Right atrium auricular region (tissue), 2 donors: ENCODE results near the gene VPS4A. TPM values are rescaled to one million over a fixed set of nuclear protein-coding genes. Genes with fewer than 3 reads are reported as not detected.
A peak's percentile ranks its signal among the peaks of the same experiment; 100 is the strongest.

Experiments
- DNase-seq: peaks from one replicate; pipeline ENCODE4 v3.0.0-alpha.2; 2019; ENCODE audit warnings: low spot score
- H3K27ac ChIP-seq, 2 donors: fragments of 200-600 bp; sonication (generic); 1 replicate in 1 of 2; 2 replicates in 1 of 2; pipeline ENCODE4 v1.5.1; 2016 to 2019
- H3K27me3 ChIP-seq, 2 donors: fragments of 200-600 bp; sonication (generic); one replicate each; pipeline versions ENCODE4 v1.5.1 to v1.6.0; 2017 to 2019
- H3K36me3 ChIP-seq: fragments of 200-600 bp; sonication (generic); one replicate; pipeline ENCODE4 v1.5.1; 2016
- H3K4me1 ChIP-seq, 2 donors: fragments of 200-600 bp; sonication (generic); one replicate each; pipeline versions ENCODE4 v1.5.1 to v1.6.0; 2017 to 2019
- H3K4me3 ChIP-seq, 2 donors: fragments of 200-600 bp; sonication (generic); 1 replicate in 1 of 2; 2 replicates in 1 of 2; pipeline ENCODE4 v1.5.1; 2017 to 2019; ENCODE audit warnings: mild to moderate bottlenecking in 1 of 2, moderate library complexity in 1 of 2
- H3K9me3 ChIP-seq, 2 donors: fragments of 200-600 bp; sonication (generic); one replicate each; pipeline ENCODE4 v1.5.1; 2019
- total RNA-seq, 2 donors: library from RNA; depleted of rRNA; stranded (reverse); fragments of >200 nt; gene quantifications; one replicate each; pipeline ENCODE4 v1.1.0, GENCODE V29; 2016
- TF ChIP-seq, protein P1 (sequence below), 2 donors: fragments of 200-600 bp; sonication (generic); IDR thresholded peaks; one replicate each; pipeline ENCODE4 v1.5.1; 2019; ENCODE audit warnings: antibody characterized with exemption in 2 of 2

VPS4A gene
- total RNA-seq, 2 donors from 2014 or later = 25.4 to 36.4 TPM

DNA sequence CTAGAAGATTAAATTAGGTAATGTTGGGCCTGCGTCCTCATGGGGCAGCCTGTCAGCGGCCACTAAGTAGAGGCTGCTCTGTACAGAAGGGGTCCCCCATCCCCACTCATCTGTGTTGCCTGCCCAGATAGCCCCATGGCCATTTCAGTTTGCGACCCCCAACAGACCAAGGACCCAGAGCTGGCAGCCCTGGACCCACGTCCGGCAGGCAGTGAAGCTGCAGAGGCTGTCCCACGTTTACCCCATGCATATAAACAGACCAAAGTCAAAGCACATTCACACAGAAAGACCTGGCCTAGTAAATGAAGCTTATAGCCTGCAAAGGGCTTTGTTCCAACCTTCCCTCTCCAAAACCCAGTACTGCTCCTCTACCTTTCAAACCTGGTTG lies 14.6 kb downstream of the VPS4A start:
- Histone ChIP-seq H3K36me3 (peaks cover 55% of the 10 kb centered on the region), H3K27me3 (no peaks in the 10 kb centered on the region), H3K4me3 (no peak overlapping the region), H3K9me3 (no peaks in the 10 kb centered on the region), H3K27ac (no peak overlapping the region), H3K4me1 (peaks cover 0 to 42% of the 10 kb centered on the region in 2 donors)
- TF ChIP-seq, protein P1, sequence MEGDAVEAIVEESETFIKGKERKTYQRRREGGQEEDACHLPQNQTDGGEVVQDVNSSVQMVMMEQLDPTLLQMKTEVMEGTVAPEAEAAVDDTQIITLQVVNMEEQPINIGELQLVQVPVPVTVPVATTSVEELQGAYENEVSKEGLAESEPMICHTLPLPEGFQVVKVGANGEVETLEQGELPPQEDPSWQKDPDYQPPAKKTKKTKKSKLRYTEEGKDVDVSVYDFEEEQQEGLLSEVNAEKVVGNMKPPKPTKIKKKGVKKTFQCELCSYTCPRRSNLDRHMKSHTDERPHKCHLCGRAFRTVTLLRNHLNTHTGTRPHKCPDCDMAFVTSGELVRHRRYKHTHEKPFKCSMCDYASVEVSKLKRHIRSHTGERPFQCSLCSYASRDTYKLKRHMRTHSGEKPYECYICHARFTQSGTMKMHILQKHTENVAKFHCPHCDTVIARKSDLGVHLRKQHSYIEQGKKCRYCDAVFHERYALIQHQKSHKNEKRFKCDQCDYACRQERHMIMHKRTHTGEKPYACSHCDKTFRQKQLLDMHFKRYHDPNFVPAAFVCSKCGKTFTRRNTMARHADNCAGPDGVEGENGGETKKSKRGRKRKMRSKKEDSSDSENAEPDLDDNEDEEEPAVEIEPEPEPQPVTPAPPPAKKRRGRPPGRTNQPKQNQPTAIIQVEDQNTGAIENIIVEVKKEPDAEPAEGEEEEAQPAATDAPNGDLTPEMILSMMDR (IDR thresholded peaks at IDR 0.05) = no peak
- DNase-seq = no peak

DNA sequence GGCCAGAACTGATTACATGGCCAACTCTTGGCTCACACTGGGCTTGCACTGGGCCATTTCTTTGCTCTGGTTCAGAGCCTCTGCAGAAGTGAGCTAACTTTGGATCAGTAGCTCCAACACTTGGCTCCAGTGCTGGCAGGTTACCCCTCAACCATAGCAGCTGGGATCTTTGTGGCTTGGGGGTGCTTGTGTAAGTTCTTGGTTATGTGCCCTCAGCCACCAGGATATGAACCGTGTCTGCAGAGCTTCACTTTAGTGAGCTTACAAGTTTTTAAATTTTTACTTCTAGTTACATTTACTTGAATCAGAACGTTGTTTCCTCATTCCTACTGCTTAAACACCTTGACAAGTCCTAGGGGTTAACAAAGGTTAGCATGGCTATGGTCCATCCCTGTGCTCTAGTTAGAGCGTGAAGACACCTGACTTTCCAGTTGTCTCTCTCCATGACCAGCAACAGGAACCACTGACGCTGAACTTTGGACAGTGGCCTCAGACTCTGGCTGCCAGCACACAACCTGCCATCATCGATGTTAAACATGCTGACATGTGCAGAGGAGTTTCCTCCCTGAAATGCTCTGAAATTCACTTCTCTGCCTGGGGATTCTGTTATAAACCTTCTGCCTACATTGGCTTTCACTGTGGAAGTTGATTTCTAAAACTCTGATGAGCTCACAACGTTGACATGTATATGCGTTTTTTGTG lies 15.2 kb downstream of the VPS4A start:
- Histone ChIP-seq H3K36me3 (peaks cover 50% of the 10 kb centered on the region), H3K27ac (no peak overlapping the region), H3K4me1 (peaks cover 0 to 48% of the 10 kb centered on the region in 2 donors)

DNA sequence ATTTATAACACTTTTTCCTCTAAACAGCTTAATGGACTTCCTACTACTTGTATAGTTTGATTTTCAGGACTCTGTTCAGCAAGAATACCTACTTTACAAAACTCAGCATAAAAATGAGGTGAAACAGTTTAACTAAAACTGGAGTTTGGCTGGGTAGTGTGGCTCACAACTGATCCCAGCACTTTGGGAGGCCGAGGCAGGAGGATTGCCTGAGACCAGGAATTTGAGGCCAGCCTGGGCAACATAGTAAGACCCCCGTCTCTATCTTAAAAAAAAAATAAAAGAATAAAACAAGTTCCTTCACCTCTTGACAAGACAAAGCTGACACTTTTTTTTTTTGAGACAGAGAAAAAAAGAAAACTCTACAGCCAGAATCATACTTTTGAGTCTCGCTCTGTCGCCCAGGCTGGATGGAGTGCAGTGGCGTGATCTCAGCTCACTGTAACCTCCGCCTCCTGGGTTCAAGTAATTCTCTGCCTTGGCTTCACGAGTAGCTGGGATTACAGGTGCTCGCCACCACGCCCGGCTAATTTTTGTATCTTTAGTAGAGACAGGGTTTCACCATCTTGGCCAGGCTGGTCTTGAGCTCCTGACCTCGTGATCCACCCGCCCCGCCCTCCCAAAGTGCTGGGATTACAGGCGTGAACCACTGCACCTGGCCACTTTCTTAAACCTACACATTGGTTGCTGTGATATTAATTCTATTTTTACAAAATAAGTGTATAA lies 16.6 kb downstream of the VPS4A start:
- Histone ChIP-seq H3K27ac (no peak overlapping the region), H3K27me3 (no peaks in the 10 kb centered on the region), H3K36me3 (peaks cover 48% of the 10 kb centered on the region), H3K4me3 (no peak overlapping the region), H3K4me1 (peaks cover 0 to 50% of the 10 kb centered on the region in 2 donors), H3K9me3 (no peaks in the 10 kb centered on the region)
- TF ChIP-seq, protein P1 (IDR thresholded peaks at IDR 0.05) = no peak
- no peak for DNase-seq

More for the DNA sequence above, 15.2 kb downstream of the VPS4A start:
- Histone ChIP-seq H3K4me3 (no peak overlapping the region), H3K27me3 (no peaks in the 10 kb centered on the region), H3K9me3 (no peaks in the 10 kb centered on the region)
- no peak for DNase-seq
- TF ChIP-seq, protein P1 (IDR thresholded peaks at IDR 0.05) = no peak

DNA sequence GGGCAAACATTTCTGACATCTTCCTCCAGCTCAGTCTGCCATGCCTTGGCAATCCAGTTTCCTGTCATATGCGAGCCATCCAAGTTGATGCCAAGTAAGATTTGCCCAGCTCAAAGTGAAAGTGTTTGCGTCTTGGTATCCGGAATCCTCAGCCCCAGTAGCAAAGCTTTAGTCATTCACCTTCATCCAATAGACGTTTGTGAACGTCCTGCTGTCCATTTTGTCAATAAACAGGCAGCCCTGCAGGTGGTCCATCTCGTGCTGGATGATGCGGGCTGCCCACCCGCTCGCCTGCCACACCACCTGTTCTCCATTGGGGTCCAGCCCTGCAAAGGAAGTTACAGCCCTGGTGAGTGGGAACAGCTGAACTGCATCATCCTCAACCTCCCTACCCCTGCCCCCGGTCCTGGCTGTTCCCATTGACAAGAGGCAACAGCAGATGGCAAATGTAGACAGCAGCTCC lies 17.7 kb downstream of the VPS4A start:
- DNase-seq = no peak
- TF ChIP-seq, protein P1 (IDR thresholded peaks at IDR 0.05) = no peak
- H3K27ac ChIP-seq = no peak overlapping the region
- H3K4me1 ChIP-seq = peaks cover 0 to 49% of the 10 kb centered on the region in 2 donors
- H3K36me3 ChIP-seq = peaks cover 47% of the 10 kb centered on the region
- H3K27me3 ChIP-seq = no peaks in the 10 kb centered on the region
- H3K4me3 ChIP-seq = no peak overlapping the region
- H3K9me3 ChIP-seq = no peaks in the 10 kb centered on the region

DNA sequence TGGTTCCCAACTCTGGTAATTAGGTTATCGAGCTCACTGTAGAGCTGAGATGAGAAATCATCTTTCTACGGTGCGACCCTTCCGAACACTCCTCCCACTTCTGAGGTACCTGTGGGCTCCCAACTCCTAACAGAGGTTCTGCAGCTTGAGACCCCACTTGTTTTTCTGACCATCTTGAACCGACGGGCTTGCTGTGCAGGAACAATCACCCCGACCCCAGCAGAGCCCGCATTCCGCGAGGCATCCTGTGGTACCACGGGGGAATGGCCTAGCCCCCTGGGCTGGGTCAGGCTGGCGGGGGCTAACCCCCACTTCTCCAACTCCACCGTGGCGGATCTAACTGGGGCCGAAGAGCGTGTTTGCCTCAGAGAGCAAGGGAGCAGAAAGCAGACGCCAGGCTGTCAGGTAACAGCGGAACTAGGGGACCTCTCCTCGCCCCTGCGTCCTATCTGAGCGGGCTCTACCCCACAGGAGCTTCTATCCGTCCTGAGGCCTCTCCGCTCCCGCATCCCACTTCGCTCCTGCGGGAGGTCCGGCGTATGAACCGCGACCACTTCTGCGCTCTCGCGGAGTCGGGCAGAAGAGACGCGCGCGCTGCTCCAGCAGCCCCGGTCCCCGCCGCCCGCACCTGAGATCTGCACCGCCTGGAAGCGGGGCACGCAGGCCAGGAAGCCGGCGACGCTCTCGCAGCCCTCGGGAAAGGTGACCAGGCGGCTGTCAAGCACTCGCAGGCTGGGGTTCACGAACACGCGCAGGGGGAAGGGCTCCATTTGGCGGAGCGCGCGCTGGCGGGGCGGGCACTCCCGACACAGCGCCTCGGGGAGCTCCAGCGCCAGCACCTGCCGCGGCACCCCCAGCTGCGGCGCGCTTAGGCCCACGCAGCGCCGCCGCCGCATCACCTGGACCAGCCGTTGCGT lies 18.5 kb downstream of the VPS4A start:
- Histone ChIP-seq H3K9me3 (no peaks in the 10 kb centered on the region), H3K4me3 (peak overlapping the region; percentile 85 to 96), H3K36me3 (peaks cover 47% of the 10 kb centered on the region), H3K4me1 (peaks cover 0 to 44% of the 10 kb centered on the region in 2 donors), H3K27ac (peak overlapping the region; percentile 85 to 89), H3K27me3 (no peaks in the 10 kb centered on the region)
- TF ChIP-seq, protein P1 (IDR thresholded peaks at IDR 0.05) = no peak
- no peak for DNase-seq
